ENCODE data around the gene HCFC1R1.

Gene HCFC1R1

DNA sequence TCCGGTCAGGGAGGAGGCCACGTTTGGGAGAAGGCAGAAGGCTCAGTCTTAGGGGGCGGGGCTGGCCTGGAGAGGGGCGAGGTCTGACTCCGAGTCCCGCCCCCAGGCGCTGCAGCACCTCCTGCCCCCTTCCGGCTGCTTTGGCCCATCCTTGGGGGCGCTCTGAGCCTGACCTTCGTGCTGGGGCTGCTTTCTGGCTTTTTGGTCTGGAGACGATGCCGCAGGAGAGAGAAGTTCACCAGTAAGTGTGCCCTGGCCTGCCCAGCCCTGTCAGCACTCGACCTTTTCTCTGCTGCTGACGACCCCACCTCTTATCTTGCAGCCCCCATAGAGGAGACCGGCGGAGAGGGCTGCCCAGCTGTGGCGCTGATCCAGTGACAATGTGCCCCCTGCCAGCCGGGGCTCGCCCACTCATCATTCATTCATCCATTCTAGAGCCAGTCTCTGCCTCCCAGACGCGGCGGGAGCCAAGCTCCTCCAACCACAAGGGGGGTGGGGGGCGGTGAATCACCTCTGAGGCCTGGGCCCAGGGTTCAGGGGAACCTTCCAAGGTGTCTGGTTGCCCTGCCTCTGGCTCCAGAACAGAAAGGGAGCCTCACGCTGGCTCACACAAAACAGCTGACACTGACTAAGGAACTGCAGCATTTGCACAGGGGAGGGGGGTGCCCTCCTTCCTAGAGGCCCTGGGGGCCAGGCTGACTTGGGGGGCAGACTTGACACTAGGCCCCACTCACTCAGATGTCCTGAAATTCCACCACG, 2.1 kb downstream of the HCFC1R1 start:
- TF ChIP-seq, protein P1, sequence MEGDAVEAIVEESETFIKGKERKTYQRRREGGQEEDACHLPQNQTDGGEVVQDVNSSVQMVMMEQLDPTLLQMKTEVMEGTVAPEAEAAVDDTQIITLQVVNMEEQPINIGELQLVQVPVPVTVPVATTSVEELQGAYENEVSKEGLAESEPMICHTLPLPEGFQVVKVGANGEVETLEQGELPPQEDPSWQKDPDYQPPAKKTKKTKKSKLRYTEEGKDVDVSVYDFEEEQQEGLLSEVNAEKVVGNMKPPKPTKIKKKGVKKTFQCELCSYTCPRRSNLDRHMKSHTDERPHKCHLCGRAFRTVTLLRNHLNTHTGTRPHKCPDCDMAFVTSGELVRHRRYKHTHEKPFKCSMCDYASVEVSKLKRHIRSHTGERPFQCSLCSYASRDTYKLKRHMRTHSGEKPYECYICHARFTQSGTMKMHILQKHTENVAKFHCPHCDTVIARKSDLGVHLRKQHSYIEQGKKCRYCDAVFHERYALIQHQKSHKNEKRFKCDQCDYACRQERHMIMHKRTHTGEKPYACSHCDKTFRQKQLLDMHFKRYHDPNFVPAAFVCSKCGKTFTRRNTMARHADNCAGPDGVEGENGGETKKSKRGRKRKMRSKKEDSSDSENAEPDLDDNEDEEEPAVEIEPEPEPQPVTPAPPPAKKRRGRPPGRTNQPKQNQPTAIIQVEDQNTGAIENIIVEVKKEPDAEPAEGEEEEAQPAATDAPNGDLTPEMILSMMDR (IDR thresholded peaks at IDR 0.05; ENCODE audit: low read depth, low read length): peak; percentile 74
- H3K27ac ChIP-seq: peak overlapping the region; percentile 32
- DNase-seq: peak; percentile 87
- no peaks in the 10 kb centered on the region for H3K9me3 ChIP-seq (ENCODE audit: severe bottlenecking)
- no peaks in the 10 kb centered on the region for H3K27me3 ChIP-seq (ENCODE audit: insufficient read depth, low read depth, severe bottlenecking)
- H3K36me3 ChIP-seq: peaks cover 25% of the 10 kb centered on the region
- H3K4me3 ChIP-seq (ENCODE audit: low read depth, low read length): peak overlapping the region; percentile 57

DNA sequence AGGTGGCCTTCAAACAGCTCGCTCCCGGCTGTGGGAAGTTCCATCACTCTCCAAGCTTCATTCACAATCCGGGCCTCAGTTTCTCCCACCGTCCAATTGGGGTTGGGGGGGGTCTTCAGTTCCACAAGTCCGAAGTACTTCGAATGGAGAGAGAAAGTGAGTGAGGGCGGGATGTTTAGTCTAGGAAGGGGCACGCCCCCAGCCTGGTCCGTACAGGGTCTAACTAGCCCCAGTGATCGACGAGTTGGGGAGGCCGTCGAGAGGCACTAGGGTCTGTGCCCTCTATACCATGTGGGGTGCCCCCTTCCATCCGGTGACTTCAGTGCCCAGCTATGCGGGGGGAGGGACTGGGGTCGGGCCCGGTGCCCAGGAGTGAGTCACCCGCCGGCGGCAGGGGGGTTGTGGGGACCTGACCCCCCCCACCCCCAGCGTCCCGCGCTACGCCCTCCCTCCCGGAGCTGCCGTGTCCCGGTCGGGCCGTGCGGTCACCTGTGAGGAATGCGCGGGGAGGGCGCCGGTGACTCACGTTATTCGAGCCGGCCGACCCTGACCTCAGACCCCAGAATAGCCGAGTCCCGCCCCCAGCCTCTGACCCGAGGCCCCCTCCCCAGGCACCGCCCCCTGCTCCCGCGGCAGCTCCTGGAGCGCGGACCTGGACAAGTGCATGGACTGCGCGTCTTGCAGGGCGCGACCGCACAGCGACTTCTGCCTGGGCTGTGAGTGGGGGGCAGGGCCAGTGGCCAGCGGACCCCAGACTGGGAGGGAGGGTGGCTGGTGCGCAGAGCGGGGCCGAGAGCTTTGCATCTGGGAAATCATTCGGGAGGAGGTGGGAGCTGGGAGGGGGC, 2.9 kb downstream of the HCFC1R1 start:
- Histone ChIP-seq H3K27ac (peak overlapping the region; percentile 51), H3K9me3 (ENCODE audit: severe bottlenecking) (no peaks in the 10 kb centered on the region), H3K36me3 (peaks cover 17% of the 10 kb centered on the region), H3K4me3 (ENCODE audit: low read depth, low read length) (peak overlapping the region; percentile 57), H3K27me3 (ENCODE audit: insufficient read depth, low read depth, severe bottlenecking) (no peaks in the 10 kb centered on the region)
- no peak for DNase-seq
- TF ChIP-seq, protein P1 (IDR thresholded peaks at IDR 0.05; ENCODE audit: low read depth, low read length): no peak

DNA sequence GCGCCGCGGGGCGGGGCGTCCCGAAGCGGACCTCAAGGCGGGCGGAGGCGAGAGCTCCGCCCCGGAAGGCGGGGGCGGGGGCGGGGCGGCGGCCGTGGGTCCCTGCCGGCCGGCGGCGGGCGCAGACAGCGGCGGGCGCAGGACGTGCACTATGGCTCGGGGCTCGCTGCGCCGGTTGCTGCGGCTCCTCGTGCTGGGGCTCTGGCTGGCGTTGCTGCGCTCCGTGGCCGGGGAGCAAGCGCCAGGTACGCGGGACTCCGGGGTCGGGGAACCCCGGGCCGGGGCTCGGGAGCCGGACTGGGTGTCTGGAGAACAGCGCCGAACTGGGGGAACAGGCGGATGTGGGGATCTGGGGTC, 3.5 kb downstream of the HCFC1R1 start, which contains the start of gene TNFRSF12A:
TNFRSF12A (plus strand) TSS at position 122 of the 357 bp plus-strand sequence; CDS start at position 152, 30 bp downstream.
- Histone ChIP-seq H3K36me3 (peaks cover 11% of the 10 kb centered on the region), H3K27me3 (ENCODE audit: insufficient read depth, low read depth, severe bottlenecking) (no peaks in the 10 kb centered on the region), H3K27ac (peak within 1 kb of the TSS; percentile 65), H3K9me3 (ENCODE audit: severe bottlenecking) (no peaks in the 10 kb centered on the region), H3K4me3 (ENCODE audit: low read depth, low read length) (peak within 1 kb of the TSS; percentile 57)
- TF ChIP-seq, protein P1 (IDR thresholded peaks at IDR 0.05; ENCODE audit: low read depth, low read length): no peak
- DNase-seq: peak; percentile 80

DNA sequence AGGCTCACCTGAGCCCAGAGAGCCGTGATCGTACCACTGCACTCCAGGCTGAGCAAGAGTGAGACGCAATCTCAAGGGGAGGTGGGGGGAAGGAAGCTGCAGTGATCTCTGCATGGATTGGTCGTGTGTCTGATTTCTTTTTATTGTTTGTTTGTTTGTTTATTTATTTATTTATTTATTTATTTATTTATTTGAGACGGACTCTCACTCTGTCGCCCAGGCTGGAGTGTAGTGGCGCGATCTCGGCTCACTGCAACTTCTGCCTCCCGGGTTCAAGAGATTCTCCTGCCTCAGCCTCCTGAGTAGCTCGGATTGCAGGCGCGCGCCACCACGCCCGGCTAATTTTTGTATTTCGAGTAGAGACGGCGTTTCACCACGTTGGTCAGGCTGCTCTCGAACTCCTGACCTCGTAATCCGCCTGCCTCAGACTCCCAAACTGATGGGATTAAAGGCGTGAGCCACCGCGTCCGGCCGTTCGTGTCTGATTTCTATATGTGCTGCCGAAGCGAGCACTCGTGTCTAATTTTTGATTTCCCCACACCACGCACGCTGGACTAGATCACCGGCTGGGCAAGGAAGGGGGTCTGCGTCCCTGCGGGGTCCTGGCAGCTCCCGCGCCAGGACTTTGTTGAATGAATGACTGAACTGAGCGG, 4.0 kb downstream of the HCFC1R1 start:
- Histone ChIP-seq H3K9me3 (ENCODE audit: severe bottlenecking) (no peaks in the 10 kb centered on the region), H3K36me3 (peaks cover 8% of the 10 kb centered on the region), H3K27me3 (ENCODE audit: insufficient read depth, low read depth, severe bottlenecking) (no peaks in the 10 kb centered on the region), H3K27ac (peak overlapping the region; percentile 65), H3K4me3 (ENCODE audit: low read depth, low read length) (peak overlapping the region; percentile 57)
- DNase-seq: no peak
- TF ChIP-seq, protein P1 (IDR thresholded peaks at IDR 0.05; ENCODE audit: low read depth, low read length): no peak

DNA sequence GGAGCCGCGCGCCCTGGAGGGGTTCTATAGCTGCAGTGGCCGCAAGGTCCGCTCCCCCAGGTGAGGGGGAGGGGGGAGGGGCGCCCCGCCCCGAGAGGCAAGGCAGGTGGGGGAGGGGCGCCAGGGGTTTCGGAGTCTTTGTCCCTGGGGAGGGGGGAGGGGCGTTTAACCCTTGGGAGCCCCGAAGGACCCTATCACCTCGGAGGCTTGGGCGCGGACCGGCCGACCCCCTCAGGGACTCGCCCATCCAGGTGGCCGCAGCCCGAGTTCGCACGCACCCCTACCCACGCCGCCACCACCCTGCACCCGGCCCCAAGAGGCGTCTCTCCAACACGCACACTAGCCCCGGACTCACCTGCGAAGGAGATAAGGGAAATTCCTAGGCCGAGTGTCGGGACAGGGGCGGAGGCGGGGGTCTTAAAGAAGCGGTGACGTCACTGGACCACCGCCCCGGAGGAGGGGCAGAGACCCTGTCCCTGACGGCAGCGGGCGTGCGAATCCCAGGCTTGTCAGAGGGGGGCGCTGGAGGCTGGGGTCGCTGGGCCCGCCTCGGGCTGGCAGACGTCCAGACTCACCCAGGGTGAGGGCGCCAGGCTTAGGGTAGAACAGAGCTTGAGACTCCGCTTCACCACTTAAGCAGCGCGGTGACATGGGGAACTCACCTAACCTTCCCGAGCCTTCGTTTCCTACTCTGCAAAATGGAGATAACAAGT, 5.8 kb downstream of the HCFC1R1 start, which contains the start of gene CLDN6:
CLDN6 (minus strand) TSS at position 390 of the 713 bp plus-strand sequence. CDS start 2,162 bp downstream, outside the sequence.
- Histone ChIP-seq H3K4me3 (ENCODE audit: low read depth, low read length) (no peak within 1 kb of the TSS), H3K27me3 (ENCODE audit: insufficient read depth, low read depth, severe bottlenecking) (no peaks in the 10 kb centered on the region), H3K9me3 (ENCODE audit: severe bottlenecking) (no peaks in the 10 kb centered on the region), H3K27ac (no peak within 1 kb of the TSS), H3K36me3 (peaks cover 8% of the 10 kb centered on the region)
- TF ChIP-seq, protein P1 (IDR thresholded peaks at IDR 0.05; ENCODE audit: low read depth, low read length): peak; percentile 37; the same call in 1 of the 2 replicates
- DNase-seq: no peak
